RCC 7860 (cell line): Measurements from ENCODE around the gene OR2A25.

ENCODE experiments used
- DNase-seq: peaks from one replicate; pipeline ENCODE4 v3.0.0-alpha.2; 2015; ENCODE audit warnings: low spot score
- FAIRE-seq: peaks from 2 replicates; lab custom pipeline; 2012; peaks lifted over from hg19 to GRCh38; lab: Jason Lieb, UNC

The OR2A25 gene

DNA sequence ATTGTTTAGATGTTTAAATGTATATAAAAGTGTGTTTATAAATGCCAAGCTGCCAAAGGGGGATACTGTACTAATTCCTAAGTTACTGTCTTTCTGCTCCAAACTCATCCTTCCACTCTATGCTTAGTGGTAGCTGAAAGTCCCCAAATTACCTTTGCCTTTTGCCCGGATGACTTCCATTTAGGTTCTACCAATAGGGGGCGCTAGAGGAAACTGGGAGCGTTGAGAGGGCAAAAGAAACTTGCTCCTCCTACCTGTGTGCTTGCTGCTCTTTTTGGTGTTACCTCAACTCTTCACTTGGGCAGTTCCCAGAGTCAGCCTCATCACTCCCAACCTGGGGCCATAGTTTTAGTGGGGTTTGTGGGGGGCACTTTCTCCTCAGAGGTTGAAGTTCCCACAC is 5.9 kb upstream of the OR2A25 start:
- FAIRE-seq: no peak
- DNase-seq: no peak

DNA sequence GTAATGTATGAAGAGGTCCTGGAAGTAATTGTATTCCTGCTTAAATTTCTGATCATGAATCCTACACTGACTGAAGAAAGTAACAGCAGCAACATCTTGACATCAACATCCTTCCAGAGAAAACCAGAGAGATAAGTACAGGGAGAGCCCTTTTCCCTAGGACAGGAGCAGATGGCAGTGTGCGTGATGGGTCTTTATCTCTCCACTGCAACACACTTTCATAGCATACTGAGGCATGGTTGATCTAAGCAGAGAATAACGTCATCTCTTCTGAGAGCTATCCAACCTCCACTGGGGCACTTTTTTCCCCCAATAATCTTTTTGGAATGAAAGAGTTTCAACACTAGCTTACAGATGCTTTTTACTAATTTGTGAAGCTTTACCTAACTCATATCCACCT is 342 bp downstream of the OR2A25 start:
- FAIRE-seq (no peak), DNase-seq (no peak)

DNA sequence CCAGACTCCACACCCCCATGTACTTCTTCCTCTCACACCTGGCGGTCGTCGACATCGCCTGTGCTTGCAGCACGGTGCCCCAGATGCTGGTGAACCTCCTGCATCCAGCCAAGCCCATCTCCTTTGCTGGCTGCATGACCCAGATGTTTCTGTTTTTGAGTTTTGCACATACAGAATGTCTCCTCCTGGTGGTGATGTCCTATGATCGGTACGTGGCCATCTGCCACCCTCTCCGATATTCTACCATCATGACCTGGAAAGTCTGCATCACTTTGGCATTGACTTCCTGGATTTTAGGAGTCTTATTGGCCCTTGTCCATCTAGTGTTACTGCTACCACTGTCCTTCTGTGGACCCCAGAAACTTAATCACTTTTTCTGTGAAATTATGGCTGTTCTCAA is 4.8 kb downstream of the OR2A25 start:
- no peak for DNase-seq
- FAIRE-seq: no peak

DNA sequence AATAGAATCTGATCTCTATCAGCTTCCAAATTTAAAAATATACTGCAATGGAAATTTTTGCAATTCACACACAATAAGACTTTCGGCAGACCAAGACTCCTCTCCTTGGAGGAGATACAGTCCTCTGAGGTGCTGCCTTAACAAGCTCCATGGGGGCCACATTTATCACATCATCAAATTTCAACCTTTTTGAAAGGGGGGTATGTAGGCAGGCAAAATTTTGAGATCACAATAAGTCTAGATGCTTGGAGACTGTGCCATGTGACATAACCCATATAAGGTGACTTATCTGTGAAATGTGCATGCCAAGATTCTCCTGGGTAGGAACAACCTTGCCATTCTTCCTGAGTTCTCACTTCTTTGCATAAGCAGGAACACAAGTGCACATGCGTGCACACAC is 16.4 kb downstream of the OR2A25 start, which contains the start of gene OR2A12:
TSS of gene OR2A12 (plus strand) at position 301 of the 400 bp plus-strand sequence. CDS start 8,830 bp downstream, outside the sequence.
- no peak for DNase-seq
- FAIRE-seq: no peak

DNA sequence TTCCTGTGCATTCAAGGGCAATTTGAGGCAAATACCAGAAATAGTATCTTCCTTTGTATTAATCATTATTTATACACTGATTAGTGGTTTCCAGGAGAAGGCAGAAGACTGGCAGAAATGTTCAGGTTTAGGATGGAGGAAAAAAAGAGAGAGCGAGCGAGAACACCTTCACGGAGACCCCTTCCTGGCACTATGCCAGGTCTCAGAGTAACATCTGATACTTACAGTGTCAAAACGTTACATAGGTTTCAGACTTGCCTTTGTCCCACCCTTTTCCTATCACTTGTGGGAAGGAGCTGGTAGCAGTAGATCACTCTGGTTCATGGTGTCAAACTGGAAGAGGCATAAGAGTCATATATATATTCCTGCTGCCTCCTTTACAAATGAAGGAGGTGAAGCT is 17.1 kb downstream of the OR2A25 start:
- no peak for DNase-seq
- no peak for FAIRE-seq

DNA sequence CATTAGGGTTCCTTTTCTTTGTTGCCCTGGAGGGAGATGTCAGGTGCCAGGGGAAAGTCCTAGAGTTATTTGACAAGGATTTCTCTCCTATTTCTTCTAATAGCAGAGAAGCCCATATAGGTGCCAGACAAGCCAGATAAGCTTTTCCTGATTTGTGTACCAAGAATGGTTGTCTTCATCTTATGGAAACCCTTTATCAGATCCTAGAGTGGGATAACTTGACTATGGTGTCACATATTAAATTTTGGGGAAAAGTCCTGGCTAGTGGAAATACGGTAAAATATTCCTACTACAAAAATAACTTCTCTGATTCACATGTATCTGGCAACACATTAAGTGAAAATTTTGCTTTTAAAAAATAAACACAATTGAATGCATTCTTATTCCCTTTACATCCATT is 17.6 kb downstream of the OR2A25 start:
- no peak for DNase-seq
- no peak for FAIRE-seq

DNA sequence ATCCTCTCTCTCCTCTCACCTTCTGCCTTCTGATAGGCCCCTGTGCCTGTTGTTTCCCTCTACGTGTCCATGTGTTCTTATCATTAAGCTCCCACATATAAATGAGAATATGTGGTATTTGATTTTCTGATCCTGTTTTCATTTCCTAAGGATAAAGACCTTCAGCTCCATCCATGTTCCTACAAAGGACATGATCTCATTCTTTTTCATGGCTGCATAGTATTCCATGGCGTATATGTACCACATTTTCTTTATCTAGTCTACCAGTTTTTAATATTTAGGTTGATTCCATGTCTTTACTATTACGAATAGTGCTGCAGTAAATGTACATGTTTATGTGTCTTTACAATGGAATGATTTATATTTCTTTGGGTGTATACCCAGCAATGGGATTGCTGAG is 21.1 kb downstream of the OR2A25 start:
- no peak for DNase-seq
- no peak for FAIRE-seq

DNA sequence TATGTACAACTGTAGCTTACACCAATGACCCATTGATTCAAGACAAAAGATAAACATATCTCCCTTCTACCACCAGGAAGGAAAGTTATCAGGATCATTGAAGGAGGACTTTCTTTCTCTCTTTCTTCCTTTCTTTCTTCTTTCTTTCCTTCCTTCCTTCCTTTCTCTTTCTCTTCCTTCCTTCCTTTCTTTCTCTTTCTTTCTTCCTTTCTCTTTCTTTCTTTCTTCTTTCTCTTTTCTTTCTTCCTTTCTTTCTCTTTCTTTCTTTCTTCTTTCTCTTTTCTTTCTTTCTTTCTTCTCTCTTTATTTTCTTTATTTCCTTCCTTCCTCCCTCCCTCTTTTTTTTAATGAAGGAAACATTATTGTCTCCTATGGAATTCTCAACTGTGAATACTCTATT is 29.2 kb downstream of the OR2A25 start:
- DNase-seq (no peak), FAIRE-seq (no peak)

DNA sequence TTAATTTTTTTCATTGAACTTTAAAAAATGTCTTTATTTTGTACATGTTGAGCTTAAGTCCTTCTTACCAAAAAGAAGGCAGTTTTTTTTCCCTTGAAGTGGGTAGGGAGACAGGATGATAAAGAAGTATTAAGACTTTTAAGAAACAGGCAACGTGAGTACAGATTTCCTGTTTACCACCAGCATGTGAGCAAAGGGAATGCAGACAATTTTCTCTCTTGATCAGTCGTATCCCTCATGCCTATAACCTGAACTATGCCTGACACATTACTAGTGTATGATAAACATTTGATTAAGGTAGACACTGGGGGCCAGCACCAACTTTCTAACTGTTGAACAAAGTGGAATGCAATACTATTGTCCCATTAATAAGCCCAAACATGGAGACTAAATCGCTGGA is 31.0 kb downstream of the OR2A25 start:
- no peak for DNase-seq
- no peak for FAIRE-seq

DNA sequence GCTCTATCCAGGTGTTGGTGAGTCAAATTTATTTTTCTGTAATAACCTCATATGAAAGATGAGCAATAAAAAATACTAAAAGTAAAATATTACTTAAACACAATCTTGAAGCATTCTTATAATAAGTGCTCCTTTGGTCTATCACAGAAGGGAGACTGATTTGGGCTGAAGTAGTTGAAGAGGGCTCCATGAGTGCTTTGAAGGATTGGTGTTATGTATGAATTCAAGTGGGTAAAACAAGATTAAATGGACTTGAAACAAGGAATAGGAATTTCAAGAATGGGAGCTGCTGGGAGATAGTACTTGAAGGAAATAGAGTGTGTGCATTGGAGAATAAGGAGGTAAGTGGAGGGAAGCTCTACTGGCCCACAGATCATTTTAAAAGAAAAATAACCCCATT is 32.4 kb downstream of the OR2A25 start:
- no peak for DNase-seq
- FAIRE-seq: no peak

DNA sequence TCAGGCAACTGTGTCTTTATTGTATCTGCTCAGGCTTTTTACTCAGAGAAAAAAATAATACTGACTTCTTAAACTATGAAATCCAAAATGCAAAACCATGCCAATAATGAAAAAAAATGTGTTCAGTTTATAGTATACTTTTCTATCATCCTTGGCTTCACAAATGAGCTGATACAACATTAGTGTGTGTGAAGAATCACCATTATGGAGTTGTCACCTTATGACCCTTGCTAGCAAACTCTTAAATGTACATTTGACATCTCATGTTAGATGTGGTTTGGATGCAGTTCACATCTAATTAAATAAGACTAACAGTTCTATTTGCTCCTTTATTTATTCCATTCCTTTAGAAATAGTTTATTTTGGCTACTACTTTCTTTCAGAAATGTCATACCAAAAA is 35.6 kb downstream of the OR2A25 start:
- FAIRE-seq: no peak
- no peak for DNase-seq

DNA sequence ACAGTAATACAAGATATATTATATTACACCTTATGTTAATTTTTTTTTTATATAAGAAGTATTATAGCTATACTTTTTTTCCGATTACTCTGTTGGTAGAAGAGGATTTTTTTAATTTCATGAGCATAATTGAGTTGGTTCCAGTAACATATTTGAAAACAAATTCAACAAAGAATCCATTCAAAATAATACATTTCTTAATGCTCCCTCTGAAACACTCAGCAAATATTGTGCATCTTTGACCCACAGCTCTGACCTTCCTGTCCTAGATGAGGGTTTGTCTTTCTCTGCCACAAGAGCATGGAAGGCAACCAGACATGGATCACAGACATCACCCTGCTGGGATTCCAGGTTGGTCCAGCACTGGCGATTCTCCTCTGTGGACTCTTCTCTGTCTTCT is 39.7 kb downstream of the OR2A25 start, which contains the start of gene OR2A2:
TSS of gene OR2A2 (plus strand) at position 301 of the 400 bp plus-strand sequence. CDS start at position 301, 0 bp downstream.
- no peak for FAIRE-seq
- no peak for DNase-seq

DNA sequence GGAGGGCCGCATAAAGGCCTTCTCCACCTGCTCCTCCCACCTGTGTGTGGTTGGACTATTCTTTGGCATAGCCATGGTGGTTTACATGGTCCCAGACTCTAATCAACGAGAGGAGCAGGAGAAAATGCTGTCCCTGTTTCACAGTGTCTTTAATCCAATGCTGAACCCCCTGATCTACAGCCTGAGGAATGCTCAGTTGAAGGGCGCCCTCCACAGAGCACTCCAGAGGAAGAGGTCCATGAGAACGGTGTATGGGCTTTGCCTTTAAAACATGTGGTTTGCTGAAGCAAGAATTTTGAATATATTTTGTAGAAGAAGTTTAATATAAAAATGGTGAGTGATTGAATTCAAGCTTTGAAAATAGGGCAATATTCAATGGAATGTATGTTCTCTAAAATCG is 40.7 kb downstream of the OR2A25 start:
- FAIRE-seq: no peak
- DNase-seq: no peak

DNA sequence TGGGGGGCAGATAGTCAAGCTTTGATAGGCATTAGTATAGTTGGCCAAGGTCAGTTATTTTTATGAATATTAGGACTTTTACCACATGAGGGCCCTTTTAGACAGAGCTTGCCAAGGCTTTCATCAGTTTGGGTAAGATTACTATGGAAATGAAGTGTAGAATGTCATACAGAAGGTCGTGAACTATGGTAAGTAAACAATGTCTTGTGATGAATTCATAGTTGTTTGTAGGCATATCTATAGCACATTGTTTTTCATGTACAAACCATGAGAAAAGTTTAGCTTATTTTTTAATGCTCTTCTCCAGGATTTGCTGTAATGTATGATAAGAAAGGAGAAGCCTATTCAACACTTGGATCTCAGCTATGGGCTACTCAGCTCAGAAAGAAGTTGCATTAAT is 44.0 kb downstream of the OR2A25 start:
- FAIRE-seq: no peak
- DNase-seq: no peak

DNA sequence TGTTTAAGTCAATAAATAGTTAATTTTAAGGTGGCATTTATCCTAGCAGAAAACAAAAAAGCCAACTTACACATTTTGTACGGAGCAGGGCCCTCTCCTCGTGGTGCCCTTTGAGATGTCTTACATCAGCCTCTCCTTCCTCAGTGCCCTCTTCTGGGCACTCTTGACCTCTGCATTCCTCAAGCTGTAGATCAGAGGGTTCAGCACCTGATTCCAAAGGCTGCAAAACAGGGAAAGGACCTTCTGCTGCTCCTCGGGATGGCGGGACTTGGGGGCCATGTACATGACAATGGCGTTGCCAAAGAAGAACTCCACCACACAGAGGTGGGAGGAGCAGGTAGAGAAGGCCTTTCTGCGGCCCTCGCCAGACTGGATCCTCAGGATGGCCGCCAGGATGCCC is 48.7 kb downstream of the OR2A25 start:
- FAIRE-seq (no peak), DNase-seq (no peak)

DNA sequence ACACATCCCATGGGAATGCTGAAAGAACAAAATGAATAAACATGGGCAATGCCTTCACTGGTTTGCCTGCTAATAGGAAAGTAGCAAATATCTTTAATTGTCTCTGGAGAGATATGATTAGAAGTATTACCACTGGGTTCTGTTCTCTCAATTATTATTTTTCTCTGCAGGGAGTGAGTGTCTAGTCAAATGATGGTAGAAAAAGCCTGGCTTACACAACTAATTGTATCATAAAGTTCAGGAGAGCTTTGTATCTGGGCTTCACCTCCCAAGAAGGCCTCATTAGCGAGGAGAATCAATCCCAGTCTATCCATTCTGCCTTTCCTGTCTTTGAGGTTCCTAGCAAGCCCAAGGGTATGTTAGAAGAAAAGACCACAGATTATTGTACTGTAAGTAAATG is 53.3 kb downstream of the OR2A25 start, which contains the start of gene OR2A14:
TSS of gene OR2A14 (plus strand) at position 301 of the 400 bp plus-strand sequence. CDS start 5,937 bp downstream, outside the sequence.
- DNase-seq (no peak), FAIRE-seq (no peak)
